Adipocyte (in vitro differentiated cells): ENCODE results near the gene TMEM252.

Source experiments
- DNase-seq: peaks from one replicate; pipeline ENCODE4 v3.0.0-alpha.2; 2015; ENCODE audit warnings: low read depth
- H3K27me3 ChIP-seq: replicated peaks from 2 replicates; pipeline ENCODE4 v1.7.0; 2013; ENCODE audit warnings: mild to moderate bottlenecking, low read length, moderate library complexity; ENCODE audit not compliant: control insufficient read depth, insufficient read depth
- H3K36me3 ChIP-seq: 2 replicates; pipeline ENCODE4 v1.7.0; 2013; ENCODE audit warnings: low read length, mild to moderate bottlenecking, moderate library complexity; ENCODE audit not compliant: control insufficient read depth, insufficient read depth, severe bottlenecking
- H3K4me1 ChIP-seq: 2 replicates; pipeline ENCODE4 v1.7.0; 2013; ENCODE audit warnings: mild to moderate bottlenecking, low read length, moderate library complexity; ENCODE audit not compliant: control insufficient read depth, insufficient read depth
- H3K4me3 ChIP-seq: 2 replicates; pipeline ENCODE4 v1.7.0; 2013; ENCODE audit warnings: mild to moderate bottlenecking, low read length, moderate library complexity
- H3K9ac ChIP-seq: 2 replicates; pipeline ENCODE4 v1.7.0; 2013; ENCODE audit warnings: mild to moderate bottlenecking, low read length, moderate library complexity
- H3K9me3 ChIP-seq: 2 replicates; pipeline ENCODE4 v1.7.0; 2013; ENCODE audit warnings: mild to moderate bottlenecking, low read length, moderate library complexity; ENCODE audit not compliant: control insufficient read depth

Gene TMEM252

DNA sequence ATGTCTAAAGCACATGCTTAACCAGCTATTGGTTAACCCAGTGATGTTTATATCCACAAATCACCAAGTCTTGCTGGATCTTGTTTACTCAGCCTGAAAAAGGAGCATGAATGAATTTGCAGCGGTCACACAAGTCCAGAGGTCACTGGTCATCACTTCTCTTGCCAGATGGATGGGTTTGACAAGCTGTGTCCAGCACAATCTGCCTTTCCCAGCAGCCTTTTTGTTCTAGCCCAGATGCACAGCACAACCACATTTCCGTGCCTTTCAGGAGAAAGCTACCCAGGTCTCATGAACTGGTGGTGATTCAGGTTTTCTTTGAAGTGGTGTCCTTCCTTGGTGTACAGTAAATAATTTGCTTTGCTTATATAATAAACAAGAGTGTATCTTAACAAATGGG lies 32.1 kb downstream of the TMEM252 start:
- no peak overlapping the region for H3K9ac ChIP-seq
- peaks cover 8% of the 10 kb centered on the region for H3K4me1 ChIP-seq
- no peaks in the 10 kb centered on the region for H3K9me3 ChIP-seq
- no peak for DNase-seq
- H3K27me3 ChIP-seq, result no peaks in the 10 kb centered on the region
- no peak overlapping the region for H3K4me3 ChIP-seq
- H3K36me3 ChIP-seq, result no peaks in the 10 kb centered on the region

DNA sequence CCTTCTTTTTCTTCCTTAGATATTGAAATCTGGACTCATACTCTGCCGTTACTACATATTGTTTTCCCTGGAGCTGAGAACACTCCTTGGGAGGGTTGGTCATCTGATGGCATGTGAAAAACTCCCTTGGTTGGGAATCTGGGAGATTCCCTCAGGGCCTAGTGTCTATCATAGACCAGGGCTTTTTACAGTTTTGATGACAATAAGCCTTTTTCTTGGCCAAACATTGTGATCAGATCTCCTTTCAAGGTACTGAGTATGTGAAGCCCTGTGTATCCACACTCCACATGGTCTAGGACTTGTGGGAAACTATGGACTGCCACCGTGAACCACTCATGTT lies 32.9 kb downstream of the TMEM252 start:
- H3K27me3 ChIP-seq, result no peaks in the 10 kb centered on the region

DNA sequence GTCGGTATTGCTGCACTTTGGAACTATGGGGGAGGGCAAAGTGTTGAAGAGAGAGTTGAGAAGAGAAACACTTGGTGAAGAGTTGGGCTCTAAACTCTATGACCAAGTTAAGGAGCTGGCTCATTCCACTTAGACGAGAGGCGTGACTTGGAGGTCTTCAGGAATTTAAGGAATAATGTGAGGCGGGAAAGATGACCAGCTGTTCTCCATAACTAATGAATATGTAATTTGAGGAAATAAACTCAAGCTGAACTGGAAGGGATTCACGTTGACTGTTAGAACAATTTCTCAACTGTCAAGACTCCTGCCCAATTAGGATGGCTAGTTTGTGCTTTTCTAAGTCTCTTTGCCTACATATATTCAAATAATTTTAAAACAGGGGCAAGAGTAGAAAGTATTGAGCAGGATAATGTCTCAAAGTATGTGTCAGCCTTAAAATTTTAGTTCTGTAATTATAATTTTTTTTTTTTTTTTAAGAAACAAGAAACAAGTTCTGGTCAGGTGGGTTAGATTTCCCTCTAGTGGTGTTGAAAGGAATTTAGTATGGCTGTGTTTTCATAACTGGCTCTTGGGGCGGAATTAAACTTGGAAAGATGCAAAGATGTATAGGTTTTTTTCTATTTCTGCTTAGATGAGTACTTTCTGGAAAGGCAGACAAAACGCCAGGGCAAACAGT lies 33.4 kb downstream of the TMEM252 start:
- Histone ChIP-seq H3K9me3 (no peaks in the 10 kb centered on the region), H3K27me3 (no peaks in the 10 kb centered on the region), H3K4me3 (no peak overlapping the region), H3K9ac (no peak overlapping the region), H3K36me3 (no peaks in the 10 kb centered on the region), H3K4me1 (peaks cover 8% of the 10 kb centered on the region)
- peak; percentile 57 for DNase-seq

More for the DNA sequence above, 32.9 kb downstream of the TMEM252 start:
- no peak for DNase-seq
- H3K9ac ChIP-seq, result peak overlapping the region; percentile 33
- H3K4me3 ChIP-seq, result no peak overlapping the region
- H3K9me3 ChIP-seq, result no peaks in the 10 kb centered on the region
- no peaks in the 10 kb centered on the region for H3K36me3 ChIP-seq
- peaks cover 8% of the 10 kb centered on the region for H3K4me1 ChIP-seq

DNA sequence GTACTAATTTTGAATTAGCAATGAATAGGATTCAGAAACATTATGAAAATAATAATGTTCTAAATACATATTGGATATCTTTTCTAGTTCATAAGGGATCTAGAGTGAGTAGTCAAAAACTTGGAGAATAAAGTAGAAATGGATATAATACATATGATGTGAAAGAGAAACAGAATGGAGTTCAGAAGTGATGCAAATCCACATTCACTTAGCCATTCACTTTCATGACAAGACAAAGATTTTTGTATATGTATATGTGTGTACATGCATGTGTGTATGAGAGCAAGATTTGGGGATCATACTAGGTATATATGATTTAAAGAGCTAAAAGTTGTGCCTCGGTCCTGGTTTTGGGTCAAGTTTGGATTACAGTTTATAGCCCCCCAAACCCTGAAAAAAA lies 34.1 kb downstream of the TMEM252 start:
- DNase-seq, result no peak
- no peaks in the 10 kb centered on the region for H3K27me3 ChIP-seq
- no peak overlapping the region for H3K4me3 ChIP-seq
- no peaks in the 10 kb centered on the region for H3K36me3 ChIP-seq
- no peaks in the 10 kb centered on the region for H3K9me3 ChIP-seq
- H3K9ac ChIP-seq, result no peak overlapping the region
- H3K4me1 ChIP-seq, result peaks cover 8% of the 10 kb centered on the region

DNA sequence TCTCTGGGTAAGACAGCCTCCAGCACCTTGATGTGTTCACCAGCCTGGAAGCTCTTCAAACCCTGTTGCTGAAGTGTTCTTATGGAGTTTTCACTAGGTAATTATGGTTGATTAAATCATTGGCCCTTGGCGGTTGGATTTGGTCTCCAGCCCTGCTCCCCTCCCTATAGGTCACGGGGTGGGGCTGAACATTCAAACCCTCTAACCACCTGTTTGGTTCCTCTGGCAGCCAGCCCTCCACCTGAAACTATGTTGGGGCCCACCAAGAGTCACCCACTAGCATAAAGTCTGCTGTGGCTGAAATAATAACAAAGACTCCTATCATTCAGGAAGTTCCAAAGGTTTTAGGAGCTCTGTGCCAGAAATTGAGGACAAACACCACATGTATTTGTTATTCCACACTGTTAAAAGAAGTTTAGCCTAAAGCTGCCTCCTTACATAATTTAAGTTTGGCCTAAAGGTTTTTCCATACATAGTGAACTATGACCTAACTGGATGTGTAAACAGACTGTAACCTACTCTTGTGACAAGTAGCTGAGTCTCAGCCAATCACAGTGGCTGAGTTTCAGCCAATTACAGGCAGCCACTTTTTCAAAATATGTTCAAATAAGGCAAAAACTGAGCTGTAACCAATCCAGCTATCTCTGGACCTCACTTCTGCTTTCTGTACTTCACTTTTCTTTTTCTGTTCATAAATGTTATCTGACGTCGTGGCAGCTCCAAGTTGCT lies 34.8 kb downstream of the TMEM252 start:
- Histone ChIP-seq H3K27me3 (no peaks in the 10 kb centered on the region), H3K9me3 (no peaks in the 10 kb centered on the region)
- no peak for DNase-seq

DNA sequence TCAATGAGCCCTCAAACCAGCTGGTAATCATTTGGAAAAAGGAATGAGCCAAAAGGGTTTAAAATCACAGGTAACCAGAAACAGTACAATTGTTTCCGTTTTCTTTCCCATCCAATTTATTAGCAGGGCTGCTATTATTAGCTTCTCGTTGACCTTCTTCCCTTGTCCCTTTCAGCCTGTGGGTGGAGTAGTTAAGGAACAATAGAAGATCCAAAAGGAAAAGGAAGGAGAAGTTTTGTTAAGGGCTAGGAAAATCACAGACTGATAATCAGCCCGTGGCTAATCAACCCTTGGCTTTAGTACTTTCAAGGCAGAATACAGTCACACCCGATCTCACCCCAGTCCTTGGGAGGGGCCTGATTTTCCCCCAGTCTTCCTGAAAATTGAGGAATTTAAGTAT lies 38.4 kb downstream of the TMEM252 start:
- Histone ChIP-seq H3K9me3 (no peaks in the 10 kb centered on the region), H3K9ac (no peak overlapping the region), H3K27me3 (no peaks in the 10 kb centered on the region), H3K4me3 (no peak overlapping the region), H3K36me3 (no peaks in the 10 kb centered on the region), H3K4me1 (peaks cover 18% of the 10 kb centered on the region)
- DNase-seq, result no peak

More for the DNA sequence above, 34.8 kb downstream of the TMEM252 start:
- Histone ChIP-seq H3K4me1 (peaks cover 12% of the 10 kb centered on the region), H3K9ac (no peak overlapping the region), H3K36me3 (no peaks in the 10 kb centered on the region), H3K4me3 (no peak overlapping the region)

DNA sequence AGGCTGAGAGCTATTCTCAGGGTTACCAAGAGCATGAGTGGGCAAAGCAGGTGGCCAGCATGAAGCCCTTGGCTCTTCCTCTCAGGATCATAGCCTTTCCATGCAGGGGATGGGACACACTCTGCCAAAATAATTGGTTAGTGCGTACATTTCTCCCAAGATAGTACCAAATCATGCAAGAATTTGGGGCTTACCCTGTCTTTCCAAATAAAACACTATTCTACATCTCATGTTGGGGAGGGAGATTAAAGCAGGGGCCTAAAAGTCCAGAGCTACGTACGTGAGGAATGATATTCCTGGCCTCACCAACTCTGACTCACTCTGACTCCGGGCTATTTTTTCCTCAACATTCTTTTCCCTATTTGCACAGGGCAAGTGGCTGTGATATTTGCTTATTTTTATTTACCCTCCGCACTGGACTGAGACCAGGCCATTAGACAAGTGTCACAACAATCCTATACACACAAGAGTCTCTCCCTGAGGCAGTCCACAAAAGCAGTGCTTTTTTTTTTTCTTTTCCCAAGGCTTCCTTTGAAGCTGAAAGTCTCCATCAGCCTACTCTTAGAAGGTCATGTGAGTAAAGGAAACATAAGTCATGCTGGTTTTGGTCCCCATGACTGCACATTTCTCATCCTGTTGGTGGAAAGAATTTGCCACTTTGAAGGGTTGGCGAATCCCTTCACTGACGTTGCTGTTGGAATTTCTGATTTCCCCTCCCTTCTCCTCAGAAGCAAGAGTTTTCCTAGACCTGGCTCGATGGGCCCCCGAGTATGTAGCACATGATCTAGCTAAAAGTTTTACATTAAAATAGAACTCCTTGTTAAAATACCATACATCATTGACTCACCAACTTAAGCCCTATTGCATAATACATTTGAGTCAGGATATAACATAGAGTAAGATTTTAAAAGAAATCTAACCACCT lies 40.0 kb downstream of the TMEM252 start:
- H3K27me3 ChIP-seq, result no peaks in the 10 kb centered on the region
- H3K36me3 ChIP-seq, result no peaks in the 10 kb centered on the region
- no peak overlapping the region for H3K4me3 ChIP-seq
- no peak overlapping the region for H3K9ac ChIP-seq
- DNase-seq, result peak; percentile 31
- H3K9me3 ChIP-seq, result no peaks in the 10 kb centered on the region
- H3K4me1 ChIP-seq, result peaks cover 12% of the 10 kb centered on the region

DNA sequence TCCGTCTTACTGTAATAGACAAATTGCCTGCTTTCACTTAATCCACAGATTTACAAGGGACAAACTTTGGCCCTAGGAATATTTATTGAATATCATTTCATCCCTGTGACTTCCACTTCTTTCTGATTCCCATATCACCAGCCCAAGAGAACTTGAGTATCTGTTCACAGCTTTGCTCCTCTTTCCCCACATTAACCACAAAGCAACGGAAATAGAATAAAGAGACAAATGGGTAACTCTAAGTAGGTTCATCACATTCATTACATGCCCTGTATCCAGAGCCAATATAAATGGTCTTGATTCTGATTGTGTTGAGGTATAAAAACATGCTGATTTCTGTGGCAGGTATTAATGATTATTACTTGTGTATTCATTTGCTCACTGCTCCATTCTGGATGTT lies 41.9 kb downstream of the TMEM252 start:
- Histone ChIP-seq H3K9me3 (no peaks in the 10 kb centered on the region), H3K9ac (no peak overlapping the region), H3K27me3 (no peaks in the 10 kb centered on the region), H3K4me1 (peaks cover 22% of the 10 kb centered on the region), H3K4me3 (no peak overlapping the region), H3K36me3 (no peaks in the 10 kb centered on the region)
- no peak for DNase-seq

DNA sequence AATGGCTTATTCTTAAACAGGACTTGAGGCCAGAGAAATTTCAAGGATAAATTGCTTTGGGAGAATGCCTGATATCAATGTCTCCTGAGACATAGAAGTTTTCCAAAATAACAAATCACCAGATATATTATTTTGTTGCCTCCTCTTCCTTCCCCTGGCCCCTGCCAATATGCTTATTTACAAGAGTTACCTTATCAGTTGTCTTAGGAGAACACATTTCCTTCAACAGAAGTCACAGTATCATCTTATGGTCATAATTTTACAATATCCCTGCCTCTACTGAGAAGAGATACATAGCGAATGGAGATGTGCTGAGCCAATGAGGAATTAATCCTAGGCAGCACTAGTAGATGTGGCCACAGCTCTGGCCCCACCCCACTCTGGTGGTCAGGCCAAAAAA lies 43.1 kb downstream of the TMEM252 start:
- no peak overlapping the region for H3K9ac ChIP-seq
- H3K4me1 ChIP-seq, result peaks cover 25% of the 10 kb centered on the region
- no peaks in the 10 kb centered on the region for H3K27me3 ChIP-seq
- no peaks in the 10 kb centered on the region for H3K36me3 ChIP-seq
- H3K4me3 ChIP-seq, result no peak overlapping the region
- no peak for DNase-seq
- no peaks in the 10 kb centered on the region for H3K9me3 ChIP-seq

DNA sequence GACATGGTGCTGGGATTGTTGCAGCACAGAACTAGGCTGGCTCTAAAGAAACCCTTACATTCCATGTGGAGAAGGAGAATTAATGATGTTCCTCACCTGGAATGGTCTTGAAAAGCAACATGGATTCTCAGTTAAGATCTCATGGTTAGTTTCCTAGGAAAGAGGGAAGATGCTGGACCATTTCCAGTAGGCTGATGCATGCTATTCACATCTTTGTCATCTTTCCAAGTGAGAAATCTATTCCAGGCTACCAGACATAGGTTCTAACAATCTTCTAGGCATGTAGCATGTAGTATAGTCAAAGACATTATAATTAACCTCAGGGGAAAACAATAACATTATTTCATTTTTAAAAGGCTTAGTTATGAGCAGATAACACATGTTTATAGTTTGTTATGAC lies 44.3 kb downstream of the TMEM252 start:
- Histone ChIP-seq H3K9me3 (no peaks in the 10 kb centered on the region), H3K36me3 (no peaks in the 10 kb centered on the region), H3K9ac (no peak overlapping the region), H3K27me3 (no peaks in the 10 kb centered on the region), H3K4me3 (no peak overlapping the region), H3K4me1 (peaks cover 25% of the 10 kb centered on the region)
- no peak for DNase-seq

DNA sequence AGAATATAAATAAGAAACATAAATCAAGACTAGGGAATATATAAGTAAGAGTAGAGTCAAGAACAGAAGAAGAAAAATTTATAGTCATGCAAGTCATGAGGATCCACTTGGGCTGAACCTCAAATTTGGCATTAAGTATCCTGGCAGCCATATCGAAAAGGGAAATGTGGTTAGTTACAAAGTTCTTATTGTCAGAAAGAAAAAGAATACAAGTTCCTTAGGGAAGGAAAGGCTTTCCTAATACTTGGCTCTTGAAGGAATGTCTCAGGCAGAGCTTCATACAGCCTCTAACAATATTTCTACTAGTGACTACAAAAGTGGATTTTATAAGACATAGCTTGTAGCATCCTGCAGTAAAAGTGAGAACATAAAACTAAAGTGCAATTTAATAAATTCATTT lies 45.4 kb downstream of the TMEM252 start:
- Histone ChIP-seq H3K36me3 (no peaks in the 10 kb centered on the region), H3K4me3 (no peak overlapping the region), H3K9me3 (no peaks in the 10 kb centered on the region), H3K9ac (no peak overlapping the region), H3K27me3 (no peaks in the 10 kb centered on the region), H3K4me1 (peaks cover 14% of the 10 kb centered on the region)
- DNase-seq, result no peak
